DMS 273 (cell line): Measurements from ENCODE around the gene RNASE3.
"Not testable (repeated sequence)": the region's sequence is repeated elsewhere in the genome, so short reads cannot be mapped to it uniquely, and the experiment has no call there.

Source experiments
- DNase-seq: peaks from one replicate; lab custom pipeline; 2025; ENCODE audit not compliant: unreplicated experiment; lab: John Stamatoyannopoulos, UW

Gene RNASE3

GRCh38 chr14:20891126-20891825 lies at the start of gene RNASE3:
Gene RNASE3, plus strand, starts transcription at chr14:20891385. Its CDS starts 302 bp downstream, at chr14:20891687.
- not testable (repeated sequence) for DNase-seq

DNA sequence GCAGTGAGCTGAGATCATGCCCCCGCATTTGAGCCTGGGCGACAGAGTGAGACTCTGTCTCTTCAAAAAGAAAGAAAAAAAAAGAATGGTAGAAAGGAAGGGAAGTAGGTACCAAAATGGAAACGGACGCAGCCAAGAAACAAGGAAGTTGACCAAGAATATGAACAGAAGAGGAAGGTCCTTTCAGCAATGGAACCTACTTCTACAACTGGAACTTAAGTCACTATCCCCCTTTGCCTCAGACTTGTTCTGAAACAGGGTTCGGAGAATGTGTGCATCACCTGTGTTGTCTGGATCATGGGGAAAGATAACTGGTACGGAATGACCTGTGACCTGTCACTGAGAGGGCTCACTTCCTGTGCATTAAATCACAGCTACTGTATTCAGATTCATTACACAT lies 44.6 kb upstream of the RNASE3 start:
- DNase-seq = no peak

GRCh38 chr14:20848316-20848954 lies 42.8 kb upstream of the RNASE3 start:
- no peak for DNase-seq

DNA sequence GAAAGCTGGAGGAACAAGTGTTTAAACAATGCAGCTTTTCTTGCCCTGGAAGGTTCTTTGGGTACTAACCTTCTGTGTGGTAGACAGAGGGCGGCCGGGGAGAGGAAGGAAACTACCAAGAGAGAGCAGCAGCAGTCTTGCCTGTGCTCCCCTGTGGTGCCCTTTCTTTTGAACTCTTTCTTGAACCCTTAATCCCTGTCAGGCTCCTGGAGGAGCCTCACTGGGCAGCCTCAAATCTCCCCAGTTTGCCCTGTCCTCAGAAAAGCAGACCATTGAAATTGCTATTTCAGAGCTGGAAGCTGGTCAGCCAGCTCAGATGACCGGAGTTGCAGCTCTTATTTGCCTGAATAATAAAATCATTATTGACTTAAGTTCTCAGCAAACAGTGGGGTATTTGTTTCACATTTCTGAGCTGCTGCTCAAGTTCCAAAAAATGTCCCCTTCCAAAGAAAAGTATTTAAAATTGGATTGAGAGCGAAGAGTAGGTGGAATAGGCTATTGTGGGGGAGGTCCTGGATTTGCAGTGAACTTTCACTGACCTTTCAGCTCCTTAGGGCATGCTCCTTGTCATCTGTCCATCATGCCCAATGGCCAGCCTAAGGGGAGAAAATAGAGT lies 42.1 kb upstream of the RNASE3 start:
- DNase-seq = no peak

- no peak for DNase-seq
Observed at GRCh38 chr14:20853042-20853441, 38.1 kb upstream of the RNASE3 start.

DNA sequence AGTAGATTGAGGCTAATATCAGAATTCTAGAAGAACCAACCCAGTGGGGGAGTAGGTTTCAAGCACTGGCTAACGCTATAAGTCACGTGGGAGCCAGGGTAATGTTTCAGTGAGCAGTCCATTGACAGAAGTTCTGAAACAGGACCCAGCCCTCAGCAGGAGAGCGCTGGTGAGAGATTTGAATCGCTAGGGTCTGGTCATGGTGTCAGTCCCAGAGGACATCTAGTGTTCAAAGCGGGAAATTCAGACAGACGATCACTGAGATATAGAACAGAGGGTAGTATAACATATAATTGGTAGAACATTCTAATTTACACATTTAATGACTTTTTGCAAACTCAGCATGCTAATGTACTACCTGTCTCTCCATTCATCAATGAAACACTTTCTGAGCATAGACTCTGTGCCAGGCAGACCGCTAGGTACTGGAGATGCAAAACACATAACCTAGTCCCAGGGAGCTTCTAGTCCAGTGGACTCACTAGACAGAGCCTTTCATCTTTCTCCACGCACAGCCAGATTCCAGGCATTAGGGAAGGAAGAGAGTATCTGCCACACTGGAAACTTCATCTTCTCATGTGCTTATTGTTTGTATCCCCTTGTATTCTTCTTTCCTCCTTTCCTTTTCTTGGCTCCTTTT lies 35.4 kb upstream of the RNASE3 start:
- DNase-seq = peak; percentile 70

DNA sequence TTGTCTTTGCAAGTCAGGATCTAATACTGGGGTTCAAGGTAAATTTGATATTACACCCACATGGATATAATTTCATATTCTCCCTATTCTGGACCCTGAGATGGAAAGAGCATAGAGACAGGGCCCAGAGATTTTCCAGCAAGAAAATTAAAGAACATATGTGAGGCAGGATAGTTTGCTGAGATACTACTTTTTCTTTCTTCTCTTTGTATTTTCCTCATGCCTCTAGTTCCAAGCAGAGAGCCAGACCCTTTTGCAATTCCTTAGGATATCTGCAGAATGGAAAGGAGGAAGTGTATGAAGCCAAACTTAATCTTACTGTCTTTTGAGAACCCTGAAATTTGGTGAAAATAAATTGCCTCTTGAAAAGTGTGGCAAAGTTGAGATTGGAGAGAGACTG lies 34.0 kb upstream of the RNASE3 start:
- no peak for DNase-seq

DNA sequence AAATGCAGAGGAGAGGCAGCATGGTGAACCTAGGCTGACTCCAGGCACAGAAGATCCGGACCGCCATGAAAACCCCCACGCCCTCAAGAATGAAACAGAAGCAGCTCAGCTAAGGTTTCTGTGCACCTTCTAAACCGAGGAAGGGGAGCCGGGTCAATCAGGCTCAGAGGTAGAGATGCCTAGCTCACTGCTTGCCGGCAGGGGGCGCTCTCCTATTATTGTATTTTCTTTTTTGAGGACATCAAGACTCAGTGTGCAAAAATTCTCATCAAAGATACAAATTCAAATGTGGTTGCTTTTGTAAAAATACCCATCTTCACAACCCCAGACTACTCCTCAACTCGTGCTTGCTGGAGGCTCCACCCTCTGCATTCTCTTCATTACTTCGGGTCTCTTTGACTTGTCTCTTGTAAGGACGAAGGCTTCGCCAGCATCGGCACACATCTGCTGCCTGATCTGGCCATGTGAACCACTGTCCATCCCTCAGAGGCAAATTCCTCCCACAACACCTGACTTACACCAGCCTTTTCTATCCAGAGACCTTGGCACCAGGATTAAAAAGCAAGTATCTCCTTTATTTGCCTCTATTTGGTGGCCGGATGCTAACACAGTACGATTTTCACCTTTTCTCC lies 33.4 kb upstream of the RNASE3 start:
- DNase-seq = peak; percentile 80

DNA sequence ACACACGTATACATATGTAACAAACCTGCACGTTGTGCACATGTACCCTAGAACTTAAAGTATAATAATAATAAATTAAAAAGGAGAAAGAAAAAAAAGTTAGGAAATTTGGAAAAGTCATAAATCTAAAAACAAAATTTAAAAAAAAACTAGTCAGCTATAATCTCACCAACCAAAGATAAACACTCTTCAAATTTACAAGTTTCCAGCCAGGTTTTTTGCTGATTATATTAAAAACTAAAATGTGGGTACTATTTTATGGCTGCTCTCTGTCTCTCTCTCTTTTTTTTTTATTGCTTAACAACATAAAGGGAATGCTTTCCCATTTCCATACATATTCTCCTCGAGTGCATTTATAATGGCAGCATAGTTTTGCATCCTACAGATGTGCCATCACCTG lies 25.0 kb upstream of the RNASE3 start:
- DNase-seq = no peak

GRCh38 chr14:20866963-20867362 lies 24.2 kb upstream of the RNASE3 start:
- peak; percentile 10 for DNase-seq

GRCh38 chr14:20873370-20874177 lies 17.6 kb upstream of the RNASE3 start:
- peak; percentile 69 for DNase-seq

DNA sequence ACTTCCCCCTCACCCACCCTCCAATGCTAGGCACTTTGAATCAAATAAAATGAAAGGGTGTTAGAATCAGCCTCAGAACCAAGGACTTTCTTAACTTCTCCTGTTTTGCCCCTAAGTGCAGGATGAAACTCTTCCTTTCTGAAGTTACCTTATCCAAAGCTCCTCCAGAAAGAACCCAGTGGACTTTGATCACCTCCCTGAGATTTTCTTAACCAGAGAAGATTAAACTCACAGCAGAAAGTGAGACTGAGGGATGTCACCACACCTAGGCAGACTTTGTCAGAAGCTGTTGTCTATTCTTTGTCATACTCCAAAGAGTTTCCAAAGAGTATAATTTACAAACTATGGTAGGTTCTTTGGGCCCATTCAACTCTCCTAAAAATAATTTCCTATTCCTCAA lies 14.2 kb upstream of the RNASE3 start:
- DNase-seq = no peak

GRCh38 chr14:20878695-20879094 lies 12.5 kb upstream of the RNASE3 start:
- no peak for DNase-seq

DNA sequence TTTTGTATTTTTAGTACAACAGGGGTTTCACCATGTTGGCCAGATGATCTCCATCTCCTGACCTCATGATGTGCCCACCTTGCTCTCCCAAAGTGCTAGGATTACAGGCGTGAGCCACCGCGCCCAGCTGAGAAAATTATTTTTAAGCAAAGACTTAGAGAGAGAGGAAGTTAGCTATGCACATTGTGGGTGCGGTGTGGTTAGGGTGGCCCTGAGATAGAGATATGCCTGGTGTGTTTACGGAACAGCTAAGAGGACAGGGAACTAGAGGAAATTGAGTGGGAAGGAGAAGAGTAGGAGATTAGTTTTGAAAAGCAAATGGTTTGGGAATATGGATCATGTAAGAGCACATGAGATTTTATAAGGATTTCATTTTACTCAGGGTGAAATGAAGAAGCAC lies 10.0 kb upstream of the RNASE3 start:
- DNase-seq = not testable (repeated sequence)

DNA sequence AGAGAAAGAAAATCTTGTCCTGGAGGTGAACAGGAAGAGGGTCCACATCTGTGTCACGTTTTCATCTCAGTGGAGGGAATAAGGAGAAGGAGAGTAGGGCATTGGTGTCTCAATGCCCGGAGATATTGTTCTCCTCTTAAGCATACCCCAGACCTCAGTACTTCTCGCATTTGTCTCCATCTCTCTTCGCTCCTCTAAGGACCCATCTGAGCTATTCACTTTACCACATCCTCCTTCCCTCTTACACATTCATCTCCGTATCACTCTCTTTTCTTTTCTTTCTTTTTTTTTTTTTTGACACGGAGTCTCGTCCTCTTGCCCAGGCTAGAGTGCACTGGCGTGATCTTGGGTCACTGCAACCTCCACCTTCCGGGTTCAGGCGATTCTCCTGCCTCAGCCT lies 8.4 kb upstream of the RNASE3 start:
- not testable (repeated sequence) for DNase-seq

DNA sequence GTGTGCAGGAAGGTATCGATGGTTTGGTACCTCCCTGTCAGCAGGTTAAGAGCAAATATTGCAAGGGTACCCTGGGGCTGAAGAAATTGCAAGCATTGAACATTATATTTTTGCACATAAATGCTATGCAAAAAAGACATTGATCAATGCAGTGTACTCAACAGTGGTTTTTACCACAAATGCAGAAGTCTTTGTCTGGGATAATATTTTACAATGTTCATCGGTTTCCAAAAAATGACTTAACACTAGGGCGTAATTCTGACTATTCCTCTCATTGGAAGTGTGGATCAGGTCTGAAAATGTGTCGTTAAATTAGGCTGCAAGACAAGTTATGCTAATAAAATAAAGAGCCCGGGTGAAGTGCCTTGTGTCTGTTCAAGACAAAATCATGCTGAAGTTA lies 2.8 kb upstream of the RNASE3 start:
- DNase-seq = not testable (repeated sequence)

GRCh38 chr14:20895322-20895721 lies 4.1 kb downstream of the RNASE3 start:
- not testable (repeated sequence) for DNase-seq

- DNase-seq = peak; percentile 9
Observed at GRCh38 chr14:20904393-20905029, 13.3 kb downstream of the RNASE3 start.

GRCh38 chr14:20905676-20906075 lies 14.5 kb downstream of the RNASE3 start:
- DNase-seq = no peak

GRCh38 chr14:20907214-20907613 lies 16.0 kb downstream of the RNASE3 start:
- no peak for DNase-seq
